K562 (cell line): ENCODE data around the gene GRSF1. TPM values are rescaled to one million over a fixed set of nuclear protein-coding genes. Genes with fewer than 3 reads are reported as not detected.
"Not testable (repeated sequence)": the region's sequence is repeated elsewhere in the genome, so short reads cannot be mapped to it uniquely, and the experiment has no call there.

Source experiments
- AFF1 ChIP-seq, 2 experiments: fragments of 450-650 bp; IDR thresholded peaks; 2 replicates each; pipeline ENCODE4 v1.6.1; 2018; ENCODE audit warnings: mild to moderate bottlenecking in 2 of 2, low read depth in 1 of 2; ENCODE audit not compliant: partially characterized antibody in 2 of 2
- ARID1B ChIP-seq: fragments of 450-650 bp; IDR thresholded peaks from 2 replicates; pipeline ENCODE4 v1.6.1; 2016; ENCODE audit warnings: antibody characterized with exemption, mild to moderate bottlenecking, inconsistent platforms
- ATF7 ChIP-seq: fragments of 450-650 bp; IDR thresholded peaks from 2 replicates; pipeline ENCODE4 v1.7.1; 2014; ENCODE audit warnings: mild to moderate bottlenecking, moderate library complexity
- BCOR ChIP-seq: fragments of 450-650 bp; IDR thresholded peaks from 2 replicates; pipeline ENCODE4 v1.6.1; 2016
- CC2D1A ChIP-seq: fragments of 450-650 bp; IDR thresholded peaks from 2 replicates; pipeline ENCODE4 v1.6.1; 2017; ENCODE audit warnings: mild to moderate bottlenecking
- ESRRA ChIP-seq: fragments of 450-650 bp; IDR thresholded peaks from 2 replicates; pipeline ENCODE4 v1.6.1; 2014; ENCODE audit warnings: low read depth, mild to moderate bottlenecking, moderate library complexity, borderline replicate concordance
- HDAC2 ChIP-seq: fragments of 450-650 bp; IDR thresholded peaks from 2 replicates; pipeline ENCODE4 v1.6.1; 2016; ENCODE audit warnings: mild to moderate bottlenecking
- JUN ChIP-seq, 2 experiments: sonication (generic) in 1 of 2; formaldehyde crosslinking in 1 of 2; IDR thresholded peaks; 2 replicates each; pipeline versions ENCODE4 v1.6.1 to v1.8.0; 2012 to 2022; ENCODE audit warnings: borderline replicate concordance in 2 of 2, mild to moderate bottlenecking in 2 of 2, improper control_type of control experiment in 1 of 2, low read depth in 1 of 2, low read length in 1 of 2, missing genetic modification reagents in 1 of 2
- JUND ChIP-seq, 2 experiments: IDR thresholded peaks; 2 replicates in 1 of 2; 3 replicates in 1 of 2; pipeline ENCODE4 v1.6.1; 2011; ENCODE audit warnings: borderline replicate concordance in 2 of 2, low read depth in 2 of 2, low read length in 2 of 2, improper control_type of control experiment in 1 of 2, missing biosample characterization in 1 of 2, missing genetic modification characterization in 1 of 2, missing genetic modification reagents in 1 of 2
- LCOR ChIP-seq: sonication (generic); formaldehyde crosslinking; IDR thresholded peaks from 2 replicates; pipeline ENCODE4 v1.8.0; 2022; ENCODE audit warnings: mild to moderate bottlenecking, missing genetic modification reagents
- MAZ ChIP-seq, 2 experiments: fragments of 450-650 bp in 1 of 2; sonication (generic) in 1 of 2; formaldehyde crosslinking; IDR thresholded peaks in 1 of 2; conservative IDR thresholded peaks in 1 of 2; 2 replicates each; pipeline versions ENCODE4 v1.4.0 to v1.5.0; 2020; ENCODE audit warnings: mild to moderate bottlenecking in 1 of 2, missing genetic modification reagents in 1 of 2
- OTX1 ChIP-seq: fragments of 450-650 bp; formaldehyde crosslinking; IDR thresholded peaks from 2 replicates; pipeline ENCODE4 v1.4.0; 2022; ENCODE audit warnings: mild to moderate bottlenecking
- POLR2H ChIP-seq: IDR thresholded peaks from 2 replicates; pipeline ENCODE4 v1.6.1; 2016; ENCODE audit warnings: missing genetic modification characterization, low read depth, mild to moderate bottlenecking, control low read depth, missing compliant biosample characterization, moderate library complexity
- SMARCC2 ChIP-seq: fragments of 450-650 bp; IDR thresholded peaks from 2 replicates; pipeline ENCODE4 v1.6.1; 2017; ENCODE audit warnings: antibody characterized with exemption, moderate library complexity, mild to moderate bottlenecking, low read depth
- SMARCE1 ChIP-seq: fragments of 450-650 bp; IDR thresholded peaks from 2 replicates; pipeline ENCODE4 v1.7.1; 2016; ENCODE audit warnings: mild to moderate bottlenecking
- SP1 ChIP-seq: sonication (generic); formaldehyde crosslinking; IDR thresholded peaks from 2 replicates; pipeline ENCODE4 v1.8.1; 2022; ENCODE audit warnings: mild to moderate bottlenecking, missing genetic modification reagents
- TRIM28 ChIP-seq: fragments of 450-650 bp; IDR thresholded peaks from 2 replicates; pipeline ENCODE4 v1.6.1; 2017
- polyA plus RNA-seq, 8 experiments: library from polyadenylated mRNA; depleted of rRNA in 4 of 8; stranded (reverse) in 5 of 8; unstranded in 3 of 8; fragments of >200 nt; fragmentation: Nextera tagmentation in 2 of 8; fragmentation: Illumina TruSeq in 1 of 8; extraction: Ambion mirVana in 2 of 8; extraction: Trizol in 1 of 8; gene quantifications; 2 replicates each; pipeline versions ENCODE4 v1.2.1 to v1.2.3, GENCODE V29; 2011 to 2014; ENCODE audit warnings: inconsistent platforms in 1 of 8, missing spikeins in 1 of 8
- total RNA-seq, 7 experiments: library from RNA; depleted of rRNA in 6 of 7; stranded (reverse); fragments of >200 nt in 6 of 7; fragmentation: Illumina TruSeq in 2 of 7; extraction: Trizol in 2 of 7; gene quantifications; 2 replicates each; pipeline versions ENCODE4 v1.2.1 to v1.2.3, GENCODE V29; 2011 to 2021; ENCODE audit warnings: low replicate concordance in 1 of 7
- TF ChIP-seq, protein P1 (sequence below): fragments of 200-800 bp; sonication (Bioruptor generic); IDR thresholded peaks from 2 replicates; pipeline ENCODE4 v1.6.1; 2017; ENCODE audit warnings: missing genetic modification characterization, missing compliant biosample characterization
- TF ChIP-seq, protein P2 (sequence below): fragments of 150-350 bp; conservative IDR thresholded peaks from 2 replicates; pipeline ENCODE4 v1.6.1; 2014; ENCODE audit warnings: low read length

The GRSF1 gene
- total and polyA plus RNA-seq, 9 of the 15 experiments (the other 6 are each of a cell fraction or from before 2014, with no cell fraction given) = 33.0 to 105 (median 76.0) TPM

DNA sequence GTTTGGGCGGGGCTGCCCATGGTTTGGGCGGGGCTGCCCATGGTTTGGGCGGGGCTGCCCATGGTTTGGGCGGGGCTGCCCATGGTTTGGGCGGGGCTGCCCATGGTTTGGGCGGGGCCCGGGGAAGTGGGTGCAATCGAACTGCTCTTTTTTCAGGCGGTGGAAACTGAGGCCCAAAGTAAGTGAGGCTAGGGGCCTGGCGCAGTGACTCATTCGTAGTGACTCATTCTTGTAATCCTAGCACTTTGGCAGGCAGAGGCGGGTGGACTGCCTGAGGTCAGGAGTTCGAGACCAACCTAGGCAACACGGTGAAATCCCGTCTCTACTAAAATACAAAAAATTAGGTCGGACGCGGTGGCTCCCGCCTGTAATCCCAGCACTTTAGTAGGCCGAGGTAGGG, 447 bp upstream of the GRSF1 start (continued):
- TF ChIP-seq AFF1 (IDR thresholded peaks at IDR 0.05; ENCODE audit: low read depth in 1 of 2, partially characterized antibody in 2 of 2) (peak in 1 of 2 experiments; percentile 52), ESRRA (peak; percentile 12; the same call in 1 of the 2 replicates), SP1 (peak; percentile 93), JUN (IDR thresholded peaks at IDR 0.05; ENCODE audit: borderline replicate concordance, low read depth, low read length) (peak; percentile 98), POLR2H (tag) (0 out of 2 replicates have a peak, but pooled peaks have one; percentile 31), ARID1B (peak; percentile 75), LCOR (peak; percentile 78; the same call in 1 of the 2 replicates), SMARCE1 (peak; percentile 91), TRIM28 (0 out of 2 replicates have a peak, but pooled peaks have one; percentile 25), ATF7 (peak; percentile 65), MAZ (CRISPR knock-in tag; conservative IDR thresholded peaks at IDR 0.05 in 1 of 2, IDR thresholded peaks at IDR 0.05 in 1 of 2) (peak in 1 of 2 experiments; percentile 89; a peak in 2 of 4 replicates), SMARCC2 (peak; percentile 65; the same call in 1 of the 2 replicates), OTX1 (CRISPR knock-in tag) (0 out of 2 replicates have a peak, but pooled peaks have one; percentile 13), BCOR (peak; percentile 94), CC2D1A (peak; percentile 68; the same call in 1 of the 2 replicates), JUND (IDR thresholded peaks at IDR 0.05; ENCODE audit: borderline replicate concordance, low read depth, low read length) (peak; percentile 98), JUND (tag; IDR thresholded peaks at IDR 0.05; ENCODE audit: borderline replicate concordance, low read depth, low read length) (peak; percentile 96), HDAC2 (peak; percentile 71)
- TF ChIP-seq JUN (CRISPR knock-in tag; IDR thresholded peaks at IDR 0.05; ENCODE audit: borderline replicate concordance) = not testable (repeated sequence)
- TF ChIP-seq, protein P1, sequence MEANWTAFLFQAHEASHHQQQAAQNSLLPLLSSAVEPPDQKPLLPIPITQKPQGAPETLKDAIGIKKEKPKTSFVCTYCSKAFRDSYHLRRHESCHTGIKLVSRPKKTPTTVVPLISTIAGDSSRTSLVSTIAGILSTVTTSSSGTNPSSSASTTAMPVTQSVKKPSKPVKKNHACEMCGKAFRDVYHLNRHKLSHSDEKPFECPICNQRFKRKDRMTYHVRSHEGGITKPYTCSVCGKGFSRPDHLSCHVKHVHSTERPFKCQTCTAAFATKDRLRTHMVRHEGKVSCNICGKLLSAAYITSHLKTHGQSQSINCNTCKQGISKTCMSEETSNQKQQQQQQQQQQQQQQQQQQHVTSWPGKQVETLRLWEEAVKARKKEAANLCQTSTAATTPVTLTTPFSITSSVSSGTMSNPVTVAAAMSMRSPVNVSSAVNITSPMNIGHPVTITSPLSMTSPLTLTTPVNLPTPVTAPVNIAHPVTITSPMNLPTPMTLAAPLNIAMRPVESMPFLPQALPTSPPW (CRISPR knock-in tag) = peak; percentile 94
- TF ChIP-seq, protein P2, sequence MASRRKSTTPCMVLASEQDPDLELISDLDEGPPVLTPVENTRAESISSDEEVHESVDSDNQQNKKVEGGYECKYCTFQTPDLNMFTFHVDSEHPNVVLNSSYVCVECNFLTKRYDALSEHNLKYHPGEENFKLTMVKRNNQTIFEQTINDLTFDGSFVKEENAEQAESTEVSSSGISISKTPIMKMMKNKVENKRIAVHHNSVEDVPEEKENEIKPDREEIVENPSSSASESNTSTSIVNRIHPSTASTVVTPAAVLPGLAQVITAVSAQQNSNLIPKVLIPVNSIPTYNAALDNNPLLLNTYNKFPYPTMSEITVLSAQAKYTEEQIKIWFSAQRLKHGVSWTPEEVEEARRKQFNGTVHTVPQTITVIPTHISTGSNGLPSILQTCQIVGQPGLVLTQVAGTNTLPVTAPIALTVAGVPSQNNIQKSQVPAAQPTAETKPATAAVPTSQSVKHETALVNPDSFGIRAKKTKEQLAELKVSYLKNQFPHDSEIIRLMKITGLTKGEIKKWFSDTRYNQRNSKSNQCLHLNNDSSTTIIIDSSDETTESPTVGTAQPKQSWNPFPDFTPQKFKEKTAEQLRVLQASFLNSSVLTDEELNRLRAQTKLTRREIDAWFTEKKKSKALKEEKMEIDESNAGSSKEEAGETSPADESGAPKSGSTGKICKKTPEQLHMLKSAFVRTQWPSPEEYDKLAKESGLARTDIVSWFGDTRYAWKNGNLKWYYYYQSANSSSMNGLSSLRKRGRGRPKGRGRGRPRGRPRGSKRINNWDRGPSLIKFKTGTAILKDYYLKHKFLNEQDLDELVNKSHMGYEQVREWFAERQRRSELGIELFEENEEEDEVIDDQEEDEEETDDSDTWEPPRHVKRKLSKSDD = 0 out of 2 replicates have a peak, but pooled peaks have one; percentile 41
